WTC11 (cell line): ENCODE data around the gene SHTN1.

ENCODE experiments used
- NR1H2 ChIP-seq: sonication (generic); formaldehyde crosslinking; IDR thresholded peaks from 2 replicates; pipeline ENCODE4 v1.9.0; 2021; ENCODE audit warnings: mild to moderate bottlenecking, moderate library complexity, missing genetic modification reagents
- NR3C1 ChIP-seq: sonication (generic); formaldehyde crosslinking; conservative IDR thresholded peaks from 2 replicates; pipeline ENCODE4 v1.8.1; 2023; ENCODE audit warnings: low read depth, mild to moderate bottlenecking, missing genetic modification reagents
- OVOL2 ChIP-seq: fragments of 250-450 bp; sonication (Bioruptor Pico); IDR thresholded peaks from 2 replicates; pipeline ENCODE4 v1.9.0; 2021; ENCODE audit warnings: mild to moderate bottlenecking, borderline replicate concordance
- TF ChIP-seq, protein P1 (sequence below): sonication (generic); formaldehyde crosslinking; IDR thresholded peaks from 2 replicates; pipeline ENCODE4 v1.8.1; 2023; ENCODE audit warnings: mild to moderate bottlenecking, missing genetic modification reagents, moderate library complexity
- TF ChIP-seq, protein P2 (sequence below): sonication (generic); formaldehyde crosslinking; IDR thresholded peaks from 2 replicates; pipeline ENCODE4 v1.8.0; 2023; ENCODE audit warnings: missing genetic modification reagents
- TF ChIP-seq, protein P3 (sequence below): fragments of 200-600 bp; IDR thresholded peaks from 2 replicates; pipeline ENCODE4 v1.8.0; 2022; ENCODE audit warnings: antibody characterized with exemption
- TF ChIP-seq, protein P4 (sequence below): sonication (generic); formaldehyde crosslinking; IDR thresholded peaks from 2 replicates; pipeline ENCODE4 v1.8.0; 2022; ENCODE audit warnings: mild to moderate bottlenecking, missing genetic modification reagents

DNA sequence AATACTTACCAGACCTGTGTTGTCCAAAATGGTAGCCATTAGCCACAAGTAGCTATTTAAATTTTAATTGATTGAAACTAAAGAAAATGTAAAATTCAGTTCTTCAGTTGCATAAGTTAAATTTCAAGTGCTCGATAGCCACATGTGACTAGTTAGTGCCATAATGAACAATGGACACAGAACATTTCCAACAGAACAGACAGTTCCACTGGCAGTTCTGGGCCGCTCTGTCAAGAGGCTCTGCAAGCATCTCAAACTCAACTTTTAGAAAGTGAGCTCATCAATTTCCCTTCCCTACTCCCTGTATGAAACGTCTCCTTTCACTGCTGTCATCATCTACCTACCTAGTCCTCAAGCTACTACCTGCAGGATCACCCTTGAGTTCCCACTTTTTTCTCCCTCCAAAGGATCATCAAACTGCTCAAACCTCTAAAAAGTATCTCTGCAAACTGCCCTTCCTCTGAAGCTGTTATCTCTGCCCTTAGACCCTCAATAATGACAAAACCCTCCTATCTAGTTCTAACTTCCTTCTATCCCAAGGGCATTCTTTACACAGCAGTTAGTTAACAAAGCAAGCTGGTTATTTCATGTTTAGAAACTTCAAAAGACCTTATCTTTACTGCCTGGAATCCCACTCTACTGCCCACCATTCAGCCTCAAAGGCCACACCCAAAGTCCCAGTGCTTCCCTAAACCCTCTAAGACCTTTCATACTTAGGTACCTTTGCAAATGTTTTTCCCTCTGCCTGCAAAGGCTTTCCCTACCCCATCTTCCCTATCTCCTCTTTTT, 20.6 kb downstream of the SHTN1 start:
- TF ChIP-seq, protein P1, sequence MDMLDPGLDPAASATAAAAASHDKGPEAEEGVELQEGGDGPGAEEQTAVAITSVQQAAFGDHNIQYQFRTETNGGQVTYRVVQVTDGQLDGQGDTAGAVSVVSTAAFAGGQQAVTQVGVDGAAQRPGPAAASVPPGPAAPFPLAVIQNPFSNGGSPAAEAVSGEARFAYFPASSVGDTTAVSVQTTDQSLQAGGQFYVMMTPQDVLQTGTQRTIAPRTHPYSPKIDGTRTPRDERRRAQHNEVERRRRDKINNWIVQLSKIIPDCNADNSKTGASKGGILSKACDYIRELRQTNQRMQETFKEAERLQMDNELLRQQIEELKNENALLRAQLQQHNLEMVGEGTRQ (CRISPR knock-in tag), result no peak
- TF ChIP-seq, protein P2, sequence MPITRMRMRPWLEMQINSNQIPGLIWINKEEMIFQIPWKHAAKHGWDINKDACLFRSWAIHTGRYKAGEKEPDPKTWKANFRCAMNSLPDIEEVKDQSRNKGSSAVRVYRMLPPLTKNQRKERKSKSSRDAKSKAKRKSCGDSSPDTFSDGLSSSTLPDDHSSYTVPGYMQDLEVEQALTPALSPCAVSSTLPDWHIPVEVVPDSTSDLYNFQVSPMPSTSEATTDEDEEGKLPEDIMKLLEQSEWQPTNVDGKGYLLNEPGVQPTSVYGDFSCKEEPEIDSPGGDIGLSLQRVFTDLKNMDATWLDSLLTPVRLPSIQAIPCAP (CRISPR knock-in tag), result no peak
- TF ChIP-seq, protein P3, sequence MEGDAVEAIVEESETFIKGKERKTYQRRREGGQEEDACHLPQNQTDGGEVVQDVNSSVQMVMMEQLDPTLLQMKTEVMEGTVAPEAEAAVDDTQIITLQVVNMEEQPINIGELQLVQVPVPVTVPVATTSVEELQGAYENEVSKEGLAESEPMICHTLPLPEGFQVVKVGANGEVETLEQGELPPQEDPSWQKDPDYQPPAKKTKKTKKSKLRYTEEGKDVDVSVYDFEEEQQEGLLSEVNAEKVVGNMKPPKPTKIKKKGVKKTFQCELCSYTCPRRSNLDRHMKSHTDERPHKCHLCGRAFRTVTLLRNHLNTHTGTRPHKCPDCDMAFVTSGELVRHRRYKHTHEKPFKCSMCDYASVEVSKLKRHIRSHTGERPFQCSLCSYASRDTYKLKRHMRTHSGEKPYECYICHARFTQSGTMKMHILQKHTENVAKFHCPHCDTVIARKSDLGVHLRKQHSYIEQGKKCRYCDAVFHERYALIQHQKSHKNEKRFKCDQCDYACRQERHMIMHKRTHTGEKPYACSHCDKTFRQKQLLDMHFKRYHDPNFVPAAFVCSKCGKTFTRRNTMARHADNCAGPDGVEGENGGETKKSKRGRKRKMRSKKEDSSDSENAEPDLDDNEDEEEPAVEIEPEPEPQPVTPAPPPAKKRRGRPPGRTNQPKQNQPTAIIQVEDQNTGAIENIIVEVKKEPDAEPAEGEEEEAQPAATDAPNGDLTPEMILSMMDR, result no peak
- TF ChIP-seq NR3C1 (CRISPR knock-in tag) (no peak), NR1H2 (CRISPR knock-in tag) (no peak), OVOL2 (CRISPR knock-in tag) (no peak)
- TF ChIP-seq, protein P4, sequence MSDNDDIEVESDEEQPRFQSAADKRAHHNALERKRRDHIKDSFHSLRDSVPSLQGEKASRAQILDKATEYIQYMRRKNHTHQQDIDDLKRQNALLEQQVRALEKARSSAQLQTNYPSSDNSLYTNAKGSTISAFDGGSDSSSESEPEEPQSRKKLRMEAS (CRISPR knock-in tag), result no peak
